SU-DHL-6 (cell line): ENCODE measurements around the gene DBET.
"Not testable (repeated sequence)": the region's sequence is repeated elsewhere in the genome, so short reads cannot be mapped to it uniquely, and the experiment has no call there.

Experiments used
- EZH2phosphoT487 ChIP-seq: fragments of 200-600 bp; sonication (generic), shearing (Covaris generic); conservative IDR thresholded peaks from 2 replicates; pipeline ENCODE4 v1.6.1; 2018; ENCODE audit warnings: mild to moderate bottlenecking, antibody characterized with exemption, low read length, moderate library complexity, mixed read lengths
- TF ChIP-seq, protein P1 (sequence below): fragments of 200-600 bp; sonication (generic); IDR thresholded peaks from one replicate; pipeline ENCODE4 v1.5.1; 2017; ENCODE audit warnings: antibody characterized with exemption, mild to moderate bottlenecking, low read length, moderate library complexity; ENCODE audit not compliant: insufficient read depth, poor library complexity, severe bottlenecking

DNA sequence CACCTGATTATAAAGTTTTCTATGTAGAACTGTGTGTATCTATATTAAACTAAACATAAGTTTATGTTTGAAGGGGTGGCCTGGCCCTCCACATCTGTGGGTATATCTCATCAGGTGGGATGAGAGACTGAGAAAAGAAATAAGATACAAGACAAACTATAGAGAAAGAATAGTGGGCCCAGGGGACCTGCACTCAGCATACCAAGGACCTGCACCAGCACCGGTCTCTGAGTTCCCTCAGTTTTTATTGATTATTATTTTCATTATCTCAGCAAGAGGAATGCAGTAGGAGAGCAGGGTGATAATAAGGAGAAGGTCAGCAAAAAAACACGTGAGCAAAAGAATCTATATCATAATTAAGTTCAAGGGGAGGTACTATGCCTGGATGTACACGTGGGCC, 41.9 kb downstream of the DBET start:
- TF ChIP-seq, protein P1, sequence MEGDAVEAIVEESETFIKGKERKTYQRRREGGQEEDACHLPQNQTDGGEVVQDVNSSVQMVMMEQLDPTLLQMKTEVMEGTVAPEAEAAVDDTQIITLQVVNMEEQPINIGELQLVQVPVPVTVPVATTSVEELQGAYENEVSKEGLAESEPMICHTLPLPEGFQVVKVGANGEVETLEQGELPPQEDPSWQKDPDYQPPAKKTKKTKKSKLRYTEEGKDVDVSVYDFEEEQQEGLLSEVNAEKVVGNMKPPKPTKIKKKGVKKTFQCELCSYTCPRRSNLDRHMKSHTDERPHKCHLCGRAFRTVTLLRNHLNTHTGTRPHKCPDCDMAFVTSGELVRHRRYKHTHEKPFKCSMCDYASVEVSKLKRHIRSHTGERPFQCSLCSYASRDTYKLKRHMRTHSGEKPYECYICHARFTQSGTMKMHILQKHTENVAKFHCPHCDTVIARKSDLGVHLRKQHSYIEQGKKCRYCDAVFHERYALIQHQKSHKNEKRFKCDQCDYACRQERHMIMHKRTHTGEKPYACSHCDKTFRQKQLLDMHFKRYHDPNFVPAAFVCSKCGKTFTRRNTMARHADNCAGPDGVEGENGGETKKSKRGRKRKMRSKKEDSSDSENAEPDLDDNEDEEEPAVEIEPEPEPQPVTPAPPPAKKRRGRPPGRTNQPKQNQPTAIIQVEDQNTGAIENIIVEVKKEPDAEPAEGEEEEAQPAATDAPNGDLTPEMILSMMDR, result not testable (repeated sequence)
- TF ChIP-seq EZH2phosphoT487, result not testable (repeated sequence)
